CD4-positive, alpha-beta T cell (primary cell): ENCODE results near the gene TEX35. TPM values are rescaled to one million over a fixed set of nuclear protein-coding genes. Genes with fewer than 3 reads are reported as not detected.

Experiments used
- ATAC-seq: fragments of 200-7000 bp; cut with Tn5 transposase; one replicate; pipeline ENCODE4 v1.10.0; 2022; ENCODE audit warnings: mild to moderate bottlenecking; ENCODE audit not compliant: poor library complexity
- CTCF ChIA-PET: fragments of 350-600 bp; sonication (Branson Sonifier 250); formaldehyde crosslinking; loops from one replicate; lab custom pipeline; 2021; ENCODE audit warnings: antibody characterized with exemption, inconsistent platforms; lab: Charles Lee
- POLR2A ChIA-PET: fragments of 350-600 bp; sonication (Branson Sonifier 250); formaldehyde crosslinking; loops from one replicate; lab custom pipeline; 2021; ENCODE audit warnings: antibody characterized with exemption, inconsistent platforms; lab: Charles Lee
- DNase-seq, 14 experiments: peaks; one replicate each; pipeline ENCODE4 v3.0.0-alpha.2; 2013 to 2020; ENCODE audit warnings: mixed read lengths in 2 of 14
- H3K27ac ChIP-seq, 2 donors: one replicate each; pipeline versions ENCODE4 v1.5.1 to v1.7.0; 2013; ENCODE audit warnings: low read length in 2 of 2, low read depth in 1 of 2, mild to moderate bottlenecking in 1 of 2
- H3K27me3 ChIP-seq, 2 experiments: 1 replicate in 1 of 2; 2 replicates in 1 of 2; pipeline versions ENCODE4 v1.6.1 to v1.7.0; 2013; ENCODE audit warnings: low read length in 2 of 2, control low read depth in 1 of 2, mild to moderate bottlenecking in 1 of 2, moderate library complexity in 1 of 2; ENCODE audit not compliant: insufficient read depth in 2 of 2, control insufficient read depth in 1 of 2
- H3K36me3 ChIP-seq: one replicate; pipeline ENCODE4 v1.6.1; 2013; ENCODE audit warnings: low read length, control low read depth; ENCODE audit not compliant: insufficient read depth
- H3K4me1 ChIP-seq: one replicate; pipeline ENCODE4 v1.6.1; 2013; ENCODE audit warnings: low read length, control low read depth; ENCODE audit not compliant: insufficient read depth
- H3K4me3 ChIP-seq: one replicate; pipeline ENCODE4 v1.5.1; 2013; ENCODE audit warnings: mild to moderate bottlenecking, low read length, moderate library complexity
- H3K9me3 ChIP-seq, 2 experiments: 1 replicate in 1 of 2; 2 replicates in 1 of 2; pipeline versions ENCODE4 v1.6.1 to v1.7.0; 2013; ENCODE audit warnings: low read length in 2 of 2, mild to moderate bottlenecking in 2 of 2, control low read depth in 1 of 2, moderate library complexity in 1 of 2; ENCODE audit not compliant: control insufficient read depth in 1 of 2, insufficient read depth in 1 of 2
- H3K27ac Mint-ChIP-seq: one replicate; pipeline ENCODE4 v1.8.0; 2020; ENCODE audit warnings: mixed read lengths
- H3K27me3 Mint-ChIP-seq: one replicate; pipeline ENCODE4 v1.8.0; 2021; ENCODE audit warnings: mixed read lengths
- H3K36me3 Mint-ChIP-seq: one replicate; pipeline ENCODE4 v1.8.0; 2021; ENCODE audit warnings: low read depth, mixed read lengths
- H3K4me1 Mint-ChIP-seq: one replicate; pipeline ENCODE4 v1.8.0; 2021; ENCODE audit warnings: low read depth, mixed read lengths
- H3K4me3 Mint-ChIP-seq: one replicate; pipeline ENCODE4 v1.8.0; 2020; ENCODE audit warnings: mild to moderate bottlenecking, mixed read lengths
- H3K9me3 Mint-ChIP-seq: one replicate; pipeline ENCODE4 v1.8.0; 2020; ENCODE audit warnings: mixed read lengths
- intact Hi-C, 2 experiments: fragments of 100-400 bp; cut with DNase I in 1 of 2; cut with micrococcal nuclease in 1 of 2; formaldehyde crosslinking; loops; one replicate each; pipeline versions ENCODE4 v1.15.1 to v1.9.0; 2023 to 2025; cut with DNase I, micrococcal nuclease
- total RNA-seq, 174 experiments: library from RNA in 2 of 174; stranded (reverse) in 2 of 174; gene quantifications; one replicate each; pipeline ENCODE4 v1.2.3 and lab custom pipeline; 2021 to 2026
- TF ChIP-seq, protein P1 (sequence below): fragments of 200-600 bp; IDR thresholded peaks from one replicate; pipeline ENCODE4 v1.8.0; 2022; ENCODE audit warnings: antibody characterized with exemption, mild to moderate bottlenecking

The TEX35 gene
- total RNA-seq, 2 experiments from 2014 or later, result not detected

DNA sequence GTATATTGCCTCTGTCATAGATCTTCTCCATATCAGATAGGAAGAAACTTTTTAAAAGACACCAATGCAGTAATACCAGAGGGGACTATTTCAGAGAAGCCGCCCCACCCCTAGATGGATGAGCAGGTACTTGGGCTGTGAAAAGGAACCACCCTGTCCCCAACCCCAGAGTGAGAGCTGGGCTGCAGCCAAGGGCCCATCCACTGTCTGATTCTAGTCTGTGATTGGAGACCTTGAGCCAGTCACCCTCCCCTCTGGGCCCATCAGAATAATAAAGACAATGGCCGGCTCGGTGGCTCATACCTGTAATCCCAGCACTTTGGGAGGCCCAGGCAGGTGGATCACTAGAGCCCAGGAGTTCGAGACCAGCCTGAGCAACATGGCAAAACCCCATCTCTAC is 21.2 kb upstream of the TEX35 start:
- peaks cover 15% of the 10 kb centered on the region for H3K27me3 Mint-ChIP-seq
- no peaks in the 10 kb centered on the region for H3K4me1 Mint-ChIP-seq
- no peaks in the 10 kb centered on the region for H3K27me3 ChIP-seq
- CTCF ChIA-PET, result no interaction called here
- H3K4me3 Mint-ChIP-seq, result no peak overlapping the region
- DNase-seq (no peak), ATAC-seq (no peak)
- H3K36me3 Mint-ChIP-seq, result no peaks in the 10 kb centered on the region
- no peak overlapping the region for H3K4me3 ChIP-seq
- no peak overlapping the region for H3K27ac Mint-ChIP-seq
- POLR2A ChIA-PET, result no interaction called here
- no peak overlapping the region for H3K27ac ChIP-seq
- no peaks in the 10 kb centered on the region for H3K9me3 ChIP-seq
- H3K4me1 ChIP-seq, result no peaks in the 10 kb centered on the region
- intact Hi-C loops, result no loop called here
- no peaks in the 10 kb centered on the region for H3K9me3 Mint-ChIP-seq
- TF ChIP-seq, protein P1, sequence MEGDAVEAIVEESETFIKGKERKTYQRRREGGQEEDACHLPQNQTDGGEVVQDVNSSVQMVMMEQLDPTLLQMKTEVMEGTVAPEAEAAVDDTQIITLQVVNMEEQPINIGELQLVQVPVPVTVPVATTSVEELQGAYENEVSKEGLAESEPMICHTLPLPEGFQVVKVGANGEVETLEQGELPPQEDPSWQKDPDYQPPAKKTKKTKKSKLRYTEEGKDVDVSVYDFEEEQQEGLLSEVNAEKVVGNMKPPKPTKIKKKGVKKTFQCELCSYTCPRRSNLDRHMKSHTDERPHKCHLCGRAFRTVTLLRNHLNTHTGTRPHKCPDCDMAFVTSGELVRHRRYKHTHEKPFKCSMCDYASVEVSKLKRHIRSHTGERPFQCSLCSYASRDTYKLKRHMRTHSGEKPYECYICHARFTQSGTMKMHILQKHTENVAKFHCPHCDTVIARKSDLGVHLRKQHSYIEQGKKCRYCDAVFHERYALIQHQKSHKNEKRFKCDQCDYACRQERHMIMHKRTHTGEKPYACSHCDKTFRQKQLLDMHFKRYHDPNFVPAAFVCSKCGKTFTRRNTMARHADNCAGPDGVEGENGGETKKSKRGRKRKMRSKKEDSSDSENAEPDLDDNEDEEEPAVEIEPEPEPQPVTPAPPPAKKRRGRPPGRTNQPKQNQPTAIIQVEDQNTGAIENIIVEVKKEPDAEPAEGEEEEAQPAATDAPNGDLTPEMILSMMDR, result no peak
- no peaks in the 10 kb centered on the region for H3K36me3 ChIP-seq

DNA sequence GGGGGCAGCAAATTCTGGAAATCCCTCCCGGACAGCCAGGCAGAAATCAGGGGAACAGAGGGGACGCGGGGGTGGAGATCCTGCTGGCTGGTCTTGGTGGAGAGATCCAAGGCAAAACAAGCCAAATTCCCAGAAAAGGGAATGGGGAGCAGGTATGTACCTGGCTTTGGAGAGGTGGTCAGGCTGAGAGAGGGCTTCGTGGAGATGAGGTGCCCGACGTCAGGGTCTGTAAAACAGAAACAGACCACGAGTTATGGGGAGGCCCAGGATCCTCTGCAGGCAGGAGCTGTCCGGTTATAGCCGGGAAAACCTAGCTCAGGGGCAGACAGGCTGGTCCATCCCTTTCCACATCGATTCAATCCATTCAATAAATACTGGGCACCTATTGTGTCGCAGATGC is 20.6 kb upstream of the TEX35 start:
- CTCF ChIA-PET, result no interaction called here
- Mint-ChIP-seq H3K4me1 (no peaks in the 10 kb centered on the region), H3K27me3 (peaks cover 13% of the 10 kb centered on the region), H3K36me3 (no peaks in the 10 kb centered on the region), H3K9me3 (no peaks in the 10 kb centered on the region), H3K4me3 (no peak overlapping the region), H3K27ac (no peak overlapping the region)
- H3K36me3 ChIP-seq, result no peaks in the 10 kb centered on the region
- H3K4me1 ChIP-seq, result no peaks in the 10 kb centered on the region
- POLR2A ChIA-PET, result no interaction called here
- intact Hi-C loops, result no loop called here
- TF ChIP-seq, protein P1, result no peak
- DNase-seq (no peak), ATAC-seq (no peak)
- H3K27me3 ChIP-seq, result no peaks in the 10 kb centered on the region
- H3K27ac ChIP-seq, result no peak overlapping the region
- no peaks in the 10 kb centered on the region for H3K9me3 ChIP-seq
- no peak overlapping the region for H3K4me3 ChIP-seq

DNA sequence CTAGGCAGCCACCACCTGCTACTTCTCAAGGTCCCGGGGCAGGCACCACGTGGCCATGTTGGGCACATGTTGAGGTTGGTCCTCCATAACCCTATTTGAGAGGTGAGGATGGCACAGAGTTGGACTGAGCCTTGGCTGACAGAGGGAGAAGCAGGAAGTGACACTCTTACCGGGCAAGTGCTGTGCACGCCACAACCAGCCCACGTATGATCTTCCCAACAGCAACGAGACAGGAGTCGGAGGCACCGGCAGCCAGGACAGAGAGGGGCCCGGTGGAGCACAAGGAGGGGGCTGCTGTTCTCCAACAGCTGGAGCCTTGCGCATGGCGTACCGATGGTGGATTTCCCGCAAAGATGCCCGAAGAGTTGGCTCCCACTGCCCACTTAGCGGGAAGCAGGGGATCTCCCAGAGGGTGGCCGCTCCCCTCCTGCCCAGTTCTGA is 19.6 kb upstream of the TEX35 start:
- Mint-ChIP-seq H3K4me1 (no peaks in the 10 kb centered on the region), H3K27ac (no peak overlapping the region), H3K36me3 (no peaks in the 10 kb centered on the region), H3K9me3 (no peaks in the 10 kb centered on the region), H3K4me3 (no peak overlapping the region), H3K27me3 (peaks cover 5% of the 10 kb centered on the region)
- Histone ChIP-seq H3K4me1 (no peaks in the 10 kb centered on the region), H3K4me3 (no peak overlapping the region), H3K27ac (no peak overlapping the region), H3K36me3 (no peaks in the 10 kb centered on the region), H3K9me3 (no peaks in the 10 kb centered on the region), H3K27me3 (no peaks in the 10 kb centered on the region)
- POLR2A ChIA-PET, result no interaction called here
- CTCF ChIA-PET, result no interaction called here
- ATAC-seq, result no peak
- TF ChIP-seq, protein P1, result no peak
- DNase-seq, result no peak
- intact Hi-C loops, result no loop called here
